ENCODE results near the gene SUPT3H.

DNA sequence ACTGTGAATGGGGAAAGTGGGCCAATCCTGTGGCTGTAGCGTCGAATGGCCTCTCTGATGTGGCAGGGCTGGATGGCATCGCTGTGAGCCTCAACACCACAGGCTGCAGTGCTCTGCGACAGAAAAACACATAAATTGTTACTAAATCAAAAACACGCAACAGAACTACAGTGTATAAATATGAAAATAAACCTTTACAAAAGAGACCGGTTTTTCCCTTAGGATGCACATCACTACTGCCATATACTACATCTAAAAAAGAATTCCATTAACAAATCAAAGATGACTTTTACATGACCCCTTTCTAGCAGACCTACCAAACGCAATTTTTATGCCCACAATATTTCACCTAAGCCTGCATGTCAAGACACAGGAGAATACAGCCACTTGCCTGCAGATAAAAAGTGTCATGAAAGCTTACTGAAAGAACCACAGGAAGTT, 445.1 kb downstream of the SUPT3H start:
- TF ChIP-seq GATA2 (IDR thresholded peaks at IDR 0.05; ENCODE audit: low read depth, low read length), result no peak
- no peak for TF ChIP-seq GATA3 (IDR thresholded peaks at IDR 0.05; ENCODE audit: low read depth, low read length)
